ENCODE results near the gene SLPI.
A peak's percentile ranks its signal among the peaks of the same experiment; 100 is the strongest.

SLPI gene

DNA sequence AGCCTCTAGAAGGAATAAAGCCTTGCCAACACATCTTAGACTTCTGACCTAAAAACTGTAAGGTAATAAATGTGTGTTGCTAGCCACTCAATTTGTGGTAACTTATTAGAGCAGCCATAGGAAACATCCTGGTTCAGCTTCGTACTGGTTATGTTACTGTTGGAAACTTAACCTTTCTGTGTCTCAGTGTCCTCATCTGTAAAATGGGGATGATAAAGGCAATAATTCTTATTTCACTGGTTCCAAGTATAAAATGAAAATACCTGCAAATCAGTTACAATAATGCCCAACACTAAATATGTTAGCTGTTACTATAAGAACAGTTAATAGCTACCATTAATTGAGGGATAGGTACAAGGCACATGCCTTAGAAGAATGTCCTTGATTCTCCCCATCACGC lies 38.0 kb upstream of the SLPI start:
- no peak overlapping the region for H3K4me2 ChIP-seq (ENCODE audit: low read length)
- H3F3A ChIP-seq (ENCODE audit: control insufficient read depth, insufficient read depth), result no peaks in the 10 kb centered on the region
- H3K27me3 ChIP-seq (ENCODE audit: control insufficient read depth, low read length), result peaks cover 6% of the 10 kb centered on the region; the same call in 1 of the 2 replicates
- H3K9me3 ChIP-seq (ENCODE audit: control insufficient read depth, insufficient read depth, low read length), result no peaks in the 10 kb centered on the region
- TF ChIP-seq EZH2phosphoT487 (IDR thresholded peaks at IDR 0.05; ENCODE audit: borderline replicate concordance, low read length), result no peak
- TF ChIP-seq, protein P1, sequence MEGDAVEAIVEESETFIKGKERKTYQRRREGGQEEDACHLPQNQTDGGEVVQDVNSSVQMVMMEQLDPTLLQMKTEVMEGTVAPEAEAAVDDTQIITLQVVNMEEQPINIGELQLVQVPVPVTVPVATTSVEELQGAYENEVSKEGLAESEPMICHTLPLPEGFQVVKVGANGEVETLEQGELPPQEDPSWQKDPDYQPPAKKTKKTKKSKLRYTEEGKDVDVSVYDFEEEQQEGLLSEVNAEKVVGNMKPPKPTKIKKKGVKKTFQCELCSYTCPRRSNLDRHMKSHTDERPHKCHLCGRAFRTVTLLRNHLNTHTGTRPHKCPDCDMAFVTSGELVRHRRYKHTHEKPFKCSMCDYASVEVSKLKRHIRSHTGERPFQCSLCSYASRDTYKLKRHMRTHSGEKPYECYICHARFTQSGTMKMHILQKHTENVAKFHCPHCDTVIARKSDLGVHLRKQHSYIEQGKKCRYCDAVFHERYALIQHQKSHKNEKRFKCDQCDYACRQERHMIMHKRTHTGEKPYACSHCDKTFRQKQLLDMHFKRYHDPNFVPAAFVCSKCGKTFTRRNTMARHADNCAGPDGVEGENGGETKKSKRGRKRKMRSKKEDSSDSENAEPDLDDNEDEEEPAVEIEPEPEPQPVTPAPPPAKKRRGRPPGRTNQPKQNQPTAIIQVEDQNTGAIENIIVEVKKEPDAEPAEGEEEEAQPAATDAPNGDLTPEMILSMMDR (IDR thresholded peaks at IDR 0.05; ENCODE audit: low read depth, low read length, poor library complexity, severe bottlenecking), result no peak
- H4K20me1 ChIP-seq (ENCODE audit: control insufficient read depth, insufficient read depth, low read depth, low read length), result no peaks in the 10 kb centered on the region
- no peaks in the 10 kb centered on the region for H3K36me3 ChIP-seq (ENCODE audit: control insufficient read depth, low read length)
- H3K4me1 ChIP-seq (ENCODE audit: control insufficient read depth, low read length), result no peaks in the 10 kb centered on the region
- no peak overlapping the region for H3K27ac ChIP-seq (ENCODE audit: low read depth, low read length)
- H3K79me2 ChIP-seq (ENCODE audit: control insufficient read depth, low read length), result no peaks in the 10 kb centered on the region
- H3K9me2 ChIP-seq (replicated peaks; ENCODE audit: control insufficient read depth, low read length), result no peaks in the 10 kb centered on the region
- no peak overlapping the region for H3K4me3 ChIP-seq (ENCODE audit: low read length)

DNA sequence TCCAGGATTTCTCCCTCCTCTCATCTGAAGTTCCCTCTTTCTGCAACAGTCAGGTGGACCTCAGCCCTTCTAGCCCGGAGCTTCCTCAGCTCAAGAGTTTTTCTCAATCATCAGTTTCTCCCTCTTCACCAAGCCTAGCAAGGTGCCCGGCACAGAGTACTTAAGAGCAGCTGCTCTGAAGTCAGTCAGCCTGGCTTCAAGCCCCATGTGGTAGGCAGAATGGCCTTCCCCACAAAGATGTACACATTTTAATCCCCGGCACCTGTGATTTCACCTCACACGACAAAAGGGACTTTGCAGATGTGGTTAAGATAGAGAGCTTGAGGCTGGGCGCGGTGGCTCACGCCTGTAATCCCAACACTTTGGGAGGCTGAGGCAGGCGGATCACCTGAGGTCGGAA lies 37.2 kb upstream of the SLPI start:
- Histone ChIP-seq H3F3A (ENCODE audit: control insufficient read depth, insufficient read depth) (no peaks in the 10 kb centered on the region), H4K20me1 (ENCODE audit: control insufficient read depth, insufficient read depth, low read depth, low read length) (no peaks in the 10 kb centered on the region), H3K27me3 (ENCODE audit: control insufficient read depth, low read length) (peaks cover 6% of the 10 kb centered on the region; the same call in 1 of the 2 replicates), H3K9me3 (ENCODE audit: control insufficient read depth, insufficient read depth, low read length) (no peaks in the 10 kb centered on the region), H3K79me2 (ENCODE audit: control insufficient read depth, low read length) (no peaks in the 10 kb centered on the region), H3K4me2 (ENCODE audit: low read length) (no peak overlapping the region), H3K4me3 (ENCODE audit: low read length) (no peak overlapping the region), H3K27ac (ENCODE audit: low read depth, low read length) (no peak overlapping the region), H3K9me2 (replicated peaks; ENCODE audit: control insufficient read depth, low read length) (no peaks in the 10 kb centered on the region), H3K4me1 (ENCODE audit: control insufficient read depth, low read length) (no peaks in the 10 kb centered on the region), H3K36me3 (ENCODE audit: control insufficient read depth, low read length) (no peaks in the 10 kb centered on the region)
- TF ChIP-seq, protein P1 (IDR thresholded peaks at IDR 0.05; ENCODE audit: low read depth, low read length, poor library complexity, severe bottlenecking), result no peak
- no peak for TF ChIP-seq EZH2phosphoT487 (IDR thresholded peaks at IDR 0.05; ENCODE audit: borderline replicate concordance, low read length)

DNA sequence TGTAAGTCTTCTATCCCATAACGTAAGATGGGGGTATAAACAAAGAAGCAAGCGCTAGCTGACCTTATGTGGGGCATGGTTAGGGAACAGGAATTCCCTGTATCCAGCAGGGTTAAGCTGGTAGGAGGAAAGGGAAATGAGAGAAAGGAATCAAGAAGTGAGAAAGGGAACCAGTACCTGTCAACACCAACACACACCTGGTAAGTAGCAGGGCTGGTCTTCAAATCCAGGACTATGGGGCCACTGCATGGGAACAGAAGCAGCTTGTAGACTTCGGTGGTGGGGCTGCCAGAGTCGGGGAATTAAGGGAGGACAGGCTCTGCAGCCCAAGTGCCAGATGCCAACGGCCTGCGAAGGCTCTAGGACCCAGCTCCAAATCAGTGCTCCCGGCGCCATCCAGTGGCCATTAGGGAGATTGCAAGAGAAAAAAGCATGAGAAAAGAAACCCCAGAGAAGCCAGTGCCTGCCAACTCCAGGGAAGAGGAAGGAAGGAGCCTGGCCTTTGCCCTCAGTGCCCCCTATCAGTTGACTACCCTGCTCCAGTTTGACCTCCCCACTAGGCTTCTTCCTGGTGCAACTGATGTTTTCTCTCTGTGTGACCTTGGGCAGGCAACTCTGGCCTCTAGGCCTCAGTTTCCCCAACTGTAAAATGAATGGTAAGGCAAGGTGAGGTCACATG lies 36.5 kb upstream of the SLPI start:
- no peak overlapping the region for H3K27ac ChIP-seq (ENCODE audit: low read depth, low read length)
- no peaks in the 10 kb centered on the region for H3F3A ChIP-seq (ENCODE audit: control insufficient read depth, insufficient read depth)
- TF ChIP-seq, protein P1 (IDR thresholded peaks at IDR 0.05; ENCODE audit: low read depth, low read length, poor library complexity, severe bottlenecking), result peak; percentile 92
- TF ChIP-seq EZH2phosphoT487 (IDR thresholded peaks at IDR 0.05; ENCODE audit: borderline replicate concordance, low read length), result no peak
- no peaks in the 10 kb centered on the region for H3K36me3 ChIP-seq (ENCODE audit: control insufficient read depth, low read length)
- peaks cover 6% of the 10 kb centered on the region; the same call in 1 of the 2 replicates for H3K27me3 ChIP-seq (ENCODE audit: control insufficient read depth, low read length)
- no peaks in the 10 kb centered on the region for H3K9me2 ChIP-seq (replicated peaks; ENCODE audit: control insufficient read depth, low read length)
- H3K4me3 ChIP-seq (ENCODE audit: low read length), result no peak overlapping the region
- no peaks in the 10 kb centered on the region for H3K4me1 ChIP-seq (ENCODE audit: control insufficient read depth, low read length)
- H3K79me2 ChIP-seq (ENCODE audit: control insufficient read depth, low read length), result no peaks in the 10 kb centered on the region
- H3K4me2 ChIP-seq (ENCODE audit: low read length), result no peak overlapping the region
- H3K9me3 ChIP-seq (ENCODE audit: control insufficient read depth, insufficient read depth, low read length), result no peaks in the 10 kb centered on the region
- H4K20me1 ChIP-seq (ENCODE audit: control insufficient read depth, insufficient read depth, low read depth, low read length), result no peaks in the 10 kb centered on the region
